Measurements from ENCODE around the gene SEPSECS. TPM values are rescaled to one million over a fixed set of nuclear protein-coding genes. Genes with fewer than 3 reads are reported as not detected.

SEPSECS gene
- total and polyA plus RNA-seq, 9 of the 15 experiments (the other 6 are each of a cell fraction or from before 2014, with no cell fraction given): 3.9 to 17.2 (median 7.9) TPM

DNA sequence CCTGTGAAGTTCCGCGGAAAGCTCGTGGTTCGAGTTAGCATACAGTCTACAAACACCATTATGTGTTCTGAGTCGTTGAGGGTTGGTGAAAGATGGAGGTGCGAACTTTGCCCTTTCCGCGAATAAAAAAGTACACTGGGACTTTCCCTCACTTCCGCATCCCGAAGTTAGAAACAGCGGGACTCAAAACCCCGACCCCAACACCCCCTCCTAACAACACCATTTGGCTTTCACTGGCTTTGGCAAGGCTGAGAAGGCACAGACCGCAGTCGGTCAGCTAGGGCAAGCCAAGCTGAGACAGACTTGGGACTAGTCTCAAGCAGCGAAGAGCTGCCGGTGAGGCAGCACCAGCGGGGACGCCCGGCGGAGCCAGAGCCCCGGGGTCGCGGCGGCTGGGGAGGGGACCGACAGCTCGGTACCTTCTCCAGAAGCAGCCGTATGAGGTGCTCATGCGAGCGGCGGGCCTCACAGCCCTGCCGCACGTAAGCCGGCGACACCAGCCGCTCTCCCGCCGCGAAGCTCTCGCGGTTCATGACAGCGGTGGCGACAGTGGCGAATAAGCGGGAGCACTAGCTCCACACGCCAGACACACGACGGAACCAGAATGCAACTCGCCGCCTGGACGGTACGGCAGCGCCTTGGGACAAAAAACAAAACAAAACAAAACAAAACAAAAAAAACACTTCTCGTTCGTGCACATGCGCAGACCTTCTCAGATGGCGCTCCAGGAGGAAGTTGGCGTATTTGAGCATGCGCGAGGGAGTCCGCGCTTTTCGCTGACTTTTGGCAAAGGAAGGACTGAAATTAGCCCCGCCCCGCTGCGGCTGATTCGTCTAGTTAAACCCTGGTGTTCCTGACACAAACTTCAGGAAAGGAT, at the start of gene SEPSECS (continued):
- TF ChIP-seq, protein P1, sequence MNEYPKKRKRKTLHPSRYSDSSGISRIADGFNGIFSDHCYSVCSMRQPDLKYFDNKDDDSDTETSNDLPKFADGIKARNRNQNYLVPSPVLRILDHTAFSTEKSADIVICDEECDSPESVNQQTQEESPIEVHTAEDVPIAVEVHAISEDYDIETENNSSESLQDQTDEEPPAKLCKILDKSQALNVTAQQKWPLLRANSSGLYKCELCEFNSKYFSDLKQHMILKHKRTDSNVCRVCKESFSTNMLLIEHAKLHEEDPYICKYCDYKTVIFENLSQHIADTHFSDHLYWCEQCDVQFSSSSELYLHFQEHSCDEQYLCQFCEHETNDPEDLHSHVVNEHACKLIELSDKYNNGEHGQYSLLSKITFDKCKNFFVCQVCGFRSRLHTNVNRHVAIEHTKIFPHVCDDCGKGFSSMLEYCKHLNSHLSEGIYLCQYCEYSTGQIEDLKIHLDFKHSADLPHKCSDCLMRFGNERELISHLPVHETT (CRISPR knock-in tag; conservative IDR thresholded peaks at IDR 0.05 in 1 of 2, IDR thresholded peaks at IDR 0.05 in 1 of 2): peak in 1 of 2 experiments; percentile 77; a peak in 2 of 4 replicates
- TF ChIP-seq RFX1 (IDR thresholded peaks at IDR 0.05) (no peak), DIDO1 (tag; IDR thresholded peaks at IDR 0.05; ENCODE audit: low read depth) (peak; percentile 69), ZNF316 (IDR thresholded peaks at IDR 0.05) (peak; percentile 69), BACH1 (tag; IDR thresholded peaks at IDR 0.05) (no peak; the same call in 1 of the 2 replicates), SLC30A9 (CRISPR knock-in tag; IDR thresholded peaks at IDR 0.05) (no peak), SREBF1 (IDR thresholded peaks at IDR 0.05; ENCODE audit: borderline replicate concordance, low read depth, low read length) (no peak), YBX1 (IDR thresholded peaks at IDR 0.05) (no peak), ZNF165 (CRISPR knock-in tag; IDR thresholded peaks at IDR 0.05; ENCODE audit: borderline replicate concordance) (0 out of 2 replicates have a peak, but pooled peaks have one; percentile 18), NFXL1 (CRISPR knock-in tag; IDR thresholded peaks at IDR 0.05) (no peak), NR2C1 (IDR thresholded peaks at IDR 0.05) (peak; percentile 80), NR2C1 (tag; IDR thresholded peaks at IDR 0.05) (peak; percentile 88)
- TF ChIP-seq, protein P2, sequence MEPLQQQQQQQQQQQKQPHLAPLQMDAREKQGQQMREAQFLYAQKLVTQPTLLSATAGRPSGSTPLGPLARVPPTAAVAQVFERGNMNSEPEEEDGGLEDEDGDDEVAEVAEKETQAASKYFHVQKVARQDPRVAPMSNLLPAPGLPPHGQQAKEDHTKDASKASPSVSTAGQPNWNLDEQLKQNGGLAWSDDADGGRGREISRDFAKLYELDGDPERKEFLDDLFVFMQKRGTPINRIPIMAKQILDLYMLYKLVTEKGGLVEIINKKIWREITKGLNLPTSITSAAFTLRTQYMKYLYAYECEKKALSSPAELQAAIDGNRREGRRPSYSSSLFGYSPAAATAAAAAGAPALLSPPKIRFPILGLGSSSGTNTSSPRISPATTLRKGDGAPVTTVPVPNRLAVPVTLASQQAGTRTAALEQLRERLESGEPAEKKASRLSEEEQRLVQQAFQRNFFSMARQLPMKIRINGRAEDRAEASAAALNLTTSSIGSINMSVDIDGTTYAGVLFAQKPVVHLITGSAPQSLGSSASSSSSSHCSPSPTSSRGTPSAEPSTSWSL (CRISPR knock-in tag; IDR thresholded peaks at IDR 0.05; ENCODE audit: borderline replicate concordance): no peak
- TF ChIP-seq, protein P3, sequence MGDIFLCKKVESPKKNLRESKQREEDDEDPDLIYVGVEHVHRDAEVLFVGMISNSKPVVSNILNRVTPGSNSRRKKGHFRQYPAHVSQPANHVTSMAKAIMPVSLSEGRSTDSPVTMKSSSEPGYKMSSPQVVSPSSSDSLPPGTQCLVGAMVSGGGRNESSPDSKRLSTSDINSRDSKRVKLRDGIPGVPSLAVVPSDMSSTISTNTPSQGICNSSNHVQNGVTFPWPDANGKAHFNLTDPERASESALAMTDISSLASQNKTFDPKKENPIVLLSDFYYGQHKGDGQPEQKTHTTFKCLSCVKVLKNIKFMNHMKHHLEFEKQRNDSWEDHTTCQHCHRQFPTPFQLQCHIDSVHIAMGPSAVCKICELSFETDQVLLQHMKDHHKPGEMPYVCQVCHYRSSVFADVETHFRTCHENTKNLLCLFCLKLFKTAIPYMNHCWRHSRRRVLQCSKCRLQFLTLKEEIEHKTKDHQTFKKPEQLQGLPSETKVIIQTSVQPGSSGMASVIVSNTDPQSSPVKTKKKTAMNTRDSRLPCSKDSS (IDR thresholded peaks at IDR 0.05; ENCODE audit: low read depth, partially characterized antibody): no peak
- TF ChIP-seq, protein P4, sequence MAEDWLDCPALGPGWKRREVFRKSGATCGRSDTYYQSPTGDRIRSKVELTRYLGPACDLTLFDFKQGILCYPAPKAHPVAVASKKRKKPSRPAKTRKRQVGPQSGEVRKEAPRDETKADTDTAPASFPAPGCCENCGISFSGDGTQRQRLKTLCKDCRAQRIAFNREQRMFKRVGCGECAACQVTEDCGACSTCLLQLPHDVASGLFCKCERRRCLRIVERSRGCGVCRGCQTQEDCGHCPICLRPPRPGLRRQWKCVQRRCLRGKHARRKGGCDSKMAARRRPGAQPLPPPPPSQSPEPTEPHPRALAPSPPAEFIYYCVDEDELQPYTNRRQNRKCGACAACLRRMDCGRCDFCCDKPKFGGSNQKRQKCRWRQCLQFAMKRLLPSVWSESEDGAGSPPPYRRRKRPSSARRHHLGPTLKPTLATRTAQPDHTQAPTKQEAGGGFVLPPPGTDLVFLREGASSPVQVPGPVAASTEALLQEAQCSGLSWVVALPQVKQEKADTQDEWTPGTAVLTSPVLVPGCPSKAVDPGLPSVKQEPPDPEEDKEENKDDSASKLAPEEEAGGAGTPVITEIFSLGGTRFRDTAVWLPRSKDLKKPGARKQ (CRISPR knock-in tag; IDR thresholded peaks at IDR 0.05): no peak
- TF ChIP-seq, protein P5, sequence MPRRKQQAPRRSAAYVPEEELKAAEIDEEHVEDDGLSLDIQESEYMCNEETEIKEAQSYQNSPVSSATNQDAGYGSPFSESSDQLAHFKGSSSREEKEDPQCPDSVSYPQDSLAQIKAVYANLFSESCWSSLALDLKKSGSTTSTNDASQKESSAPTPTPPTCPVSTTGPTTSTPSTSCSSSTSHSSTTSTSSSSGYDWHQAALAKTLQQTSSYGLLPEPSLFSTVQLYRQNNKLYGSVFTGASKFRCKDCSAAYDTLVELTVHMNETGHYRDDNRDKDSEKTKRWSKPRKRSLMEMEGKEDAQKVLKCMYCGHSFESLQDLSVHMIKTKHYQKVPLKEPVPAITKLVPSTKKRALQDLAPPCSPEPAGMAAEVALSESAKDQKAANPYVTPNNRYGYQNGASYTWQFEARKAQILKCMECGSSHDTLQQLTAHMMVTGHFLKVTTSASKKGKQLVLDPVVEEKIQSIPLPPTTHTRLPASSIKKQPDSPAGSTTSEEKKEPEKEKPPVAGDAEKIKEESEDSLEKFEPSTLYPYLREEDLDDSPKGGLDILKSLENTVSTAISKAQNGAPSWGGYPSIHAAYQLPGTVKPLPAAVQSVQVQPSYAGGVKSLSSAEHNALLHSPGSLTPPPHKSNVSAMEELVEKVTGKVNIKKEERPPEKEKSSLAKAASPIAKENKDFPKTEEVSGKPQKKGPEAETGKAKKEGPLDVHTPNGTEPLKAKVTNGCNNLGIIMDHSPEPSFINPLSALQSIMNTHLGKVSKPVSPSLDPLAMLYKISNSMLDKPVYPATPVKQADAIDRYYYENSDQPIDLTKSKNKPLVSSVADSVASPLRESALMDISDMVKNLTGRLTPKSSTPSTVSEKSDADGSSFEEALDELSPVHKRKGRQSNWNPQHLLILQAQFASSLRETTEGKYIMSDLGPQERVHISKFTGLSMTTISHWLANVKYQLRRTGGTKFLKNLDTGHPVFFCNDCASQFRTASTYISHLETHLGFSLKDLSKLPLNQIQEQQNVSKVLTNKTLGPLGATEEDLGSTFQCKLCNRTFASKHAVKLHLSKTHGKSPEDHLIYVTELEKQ (CRISPR knock-in tag; IDR thresholded peaks at IDR 0.05): no peak
